Activated CD8-positive, alpha-beta T cell treated with anti-CD3 and anti-CD28 coated beads for 36 hours (primary cell): ENCODE results near the gene PGLYRP1. TPM values are rescaled to one million over a fixed set of nuclear protein-coding genes. Genes with fewer than 3 reads are reported as not detected.

ENCODE experiments used
- ATAC-seq: fragments of 200-7000 bp; cut with Tn5 transposase; one replicate; pipeline ENCODE4 v1.10.0; 2021; ENCODE audit warnings: mild to moderate bottlenecking, moderate library complexity
- CTCF ChIA-PET: fragments of 350-600 bp; sonication (Branson Sonifier 250); formaldehyde crosslinking; loops from one replicate; lab custom pipeline; 2021; ENCODE audit warnings: antibody characterized with exemption; lab: Charles Lee
- POLR2A ChIA-PET: fragments of 350-600 bp; sonication (Branson Sonifier 250); formaldehyde crosslinking; loops from one replicate; lab custom pipeline; 2021; ENCODE audit warnings: antibody characterized with exemption; lab: Charles Lee
- DNase-seq: peaks from one replicate; pipeline ENCODE4 v3.0.0-alpha.2; 2020
- H3K27ac Mint-ChIP-seq: one replicate; pipeline ENCODE4 v1.8.0; 2021; ENCODE audit warnings: mild to moderate bottlenecking, mixed read lengths
- H3K27me3 Mint-ChIP-seq: one replicate; pipeline ENCODE4 v1.8.0; 2021; ENCODE audit warnings: mixed read lengths
- H3K36me3 Mint-ChIP-seq: one replicate; pipeline ENCODE4 v1.8.0; 2021; ENCODE audit warnings: low read depth, mixed read lengths
- H3K4me1 Mint-ChIP-seq: one replicate; pipeline ENCODE4 v1.8.0; 2021; ENCODE audit warnings: low read depth, mixed read lengths
- H3K4me3 Mint-ChIP-seq: one replicate; pipeline ENCODE4 v1.8.0; 2021; ENCODE audit warnings: mild to moderate bottlenecking, moderate library complexity, mixed read lengths
- H3K9me3 Mint-ChIP-seq: one replicate; pipeline ENCODE4 v1.8.0; 2021; ENCODE audit warnings: mixed read lengths
- intact Hi-C: fragments of 100-400 bp; cut with micrococcal nuclease; formaldehyde crosslinking; loops from one replicate; pipeline ENCODE4 v1.10.0; 2022
- total RNA-seq, 2 experiments: library from RNA; stranded (reverse); gene quantifications; one replicate each; pipeline ENCODE4 v1.2.3, GENCODE V29; 2021
- TF ChIP-seq, protein P1 (sequence below): fragments of 200-600 bp; IDR thresholded peaks from one replicate; pipeline ENCODE4 v1.8.0; 2022; ENCODE audit warnings: antibody characterized with exemption, mild to moderate bottlenecking

PGLYRP1 gene
- total RNA-seq, 2 experiments from 2014 or later: not detected

DNA sequence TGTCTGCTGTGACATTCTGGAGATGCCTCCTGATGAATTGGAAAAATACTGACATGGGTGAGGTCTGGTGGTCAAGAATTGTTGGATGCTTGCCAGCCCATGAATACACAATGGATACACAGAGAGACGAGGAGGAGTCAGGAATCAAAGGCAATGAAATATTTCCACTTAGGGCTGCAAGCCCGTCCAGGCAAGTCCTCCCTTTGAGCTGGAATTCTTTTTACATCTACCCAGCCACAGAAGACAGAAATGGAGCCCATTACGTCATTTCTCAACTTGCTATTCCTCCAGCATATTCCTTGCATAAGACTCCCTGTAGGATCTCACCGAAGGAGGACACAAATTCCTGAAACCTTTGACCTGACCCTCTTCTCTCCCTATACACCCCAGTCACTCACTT, 33.7 kb upstream of the PGLYRP1 start:
- POLR2A ChIA-PET: no interaction called here
- no peak for ATAC-seq
- H3K27ac Mint-ChIP-seq: no peak overlapping the region
- H3K4me3 Mint-ChIP-seq: no peak overlapping the region
- H3K4me1 Mint-ChIP-seq: no peaks in the 10 kb centered on the region
- H3K9me3 Mint-ChIP-seq: peaks cover 6% of the 10 kb centered on the region
- no peak for DNase-seq
- intact Hi-C loops: no loop called here
- CTCF ChIA-PET: interaction anchor here (2.6 kb wide), 1 partner anchor 28 kb away, joined by 14 read pairs; no protein-coding TSS in a partner anchor
- no peaks in the 10 kb centered on the region for H3K36me3 Mint-ChIP-seq
- H3K27me3 Mint-ChIP-seq: peaks cover 42% of the 10 kb centered on the region
- TF ChIP-seq, protein P1, sequence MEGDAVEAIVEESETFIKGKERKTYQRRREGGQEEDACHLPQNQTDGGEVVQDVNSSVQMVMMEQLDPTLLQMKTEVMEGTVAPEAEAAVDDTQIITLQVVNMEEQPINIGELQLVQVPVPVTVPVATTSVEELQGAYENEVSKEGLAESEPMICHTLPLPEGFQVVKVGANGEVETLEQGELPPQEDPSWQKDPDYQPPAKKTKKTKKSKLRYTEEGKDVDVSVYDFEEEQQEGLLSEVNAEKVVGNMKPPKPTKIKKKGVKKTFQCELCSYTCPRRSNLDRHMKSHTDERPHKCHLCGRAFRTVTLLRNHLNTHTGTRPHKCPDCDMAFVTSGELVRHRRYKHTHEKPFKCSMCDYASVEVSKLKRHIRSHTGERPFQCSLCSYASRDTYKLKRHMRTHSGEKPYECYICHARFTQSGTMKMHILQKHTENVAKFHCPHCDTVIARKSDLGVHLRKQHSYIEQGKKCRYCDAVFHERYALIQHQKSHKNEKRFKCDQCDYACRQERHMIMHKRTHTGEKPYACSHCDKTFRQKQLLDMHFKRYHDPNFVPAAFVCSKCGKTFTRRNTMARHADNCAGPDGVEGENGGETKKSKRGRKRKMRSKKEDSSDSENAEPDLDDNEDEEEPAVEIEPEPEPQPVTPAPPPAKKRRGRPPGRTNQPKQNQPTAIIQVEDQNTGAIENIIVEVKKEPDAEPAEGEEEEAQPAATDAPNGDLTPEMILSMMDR: no peak

DNA sequence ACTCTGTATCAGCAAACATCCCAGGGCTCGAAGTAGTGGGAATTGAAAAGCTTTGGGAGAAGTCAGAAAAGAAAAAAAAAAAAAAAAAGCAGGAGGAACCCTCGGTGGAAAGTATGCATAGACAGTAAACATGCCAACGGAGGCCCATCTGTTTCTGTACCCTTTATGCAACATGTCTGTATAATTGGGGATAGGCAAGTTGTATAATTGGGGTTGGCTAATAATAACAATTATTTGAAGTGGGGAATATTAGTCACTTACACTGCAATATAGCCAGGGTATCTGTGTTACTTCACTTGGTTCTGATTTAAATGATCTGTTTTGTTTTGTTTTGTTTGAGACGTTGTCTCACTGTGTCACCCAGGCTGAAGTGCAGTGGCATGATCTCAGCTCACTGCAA, 30.0 kb upstream of the PGLYRP1 start:
- intact Hi-C loops: no loop called here
- no peak overlapping the region for H3K4me3 Mint-ChIP-seq
- H3K36me3 Mint-ChIP-seq: no peaks in the 10 kb centered on the region
- H3K27me3 Mint-ChIP-seq: peaks cover 46% of the 10 kb centered on the region
- no peak overlapping the region for H3K27ac Mint-ChIP-seq
- CTCF ChIA-PET: no interaction called here
- POLR2A ChIA-PET: no interaction called here
- no peaks in the 10 kb centered on the region for H3K9me3 Mint-ChIP-seq
- TF ChIP-seq, protein P1: no peak
- DNase-seq (no peak), ATAC-seq (no peak)
- no peaks in the 10 kb centered on the region for H3K4me1 Mint-ChIP-seq

DNA sequence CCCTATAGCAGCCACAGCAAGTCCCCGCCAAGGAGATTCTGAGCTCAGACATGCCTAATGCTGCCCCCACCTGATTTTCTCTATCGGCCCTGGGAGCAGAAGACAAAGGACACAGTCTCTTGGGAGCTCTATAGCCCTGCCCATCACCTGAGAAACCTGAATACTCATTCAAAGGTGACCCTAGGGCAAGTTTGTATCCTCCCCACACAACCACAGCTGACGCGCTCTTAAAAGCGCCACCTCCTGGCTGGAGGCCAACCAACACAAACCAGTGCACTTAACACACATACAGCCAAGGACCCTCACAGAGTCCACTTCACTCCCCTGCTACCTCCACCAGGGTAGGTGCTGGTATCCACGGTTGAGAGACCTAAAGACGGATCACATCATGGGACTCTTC, 26.7 kb upstream of the PGLYRP1 start:
- intact Hi-C loops: no loop called here

DNA sequence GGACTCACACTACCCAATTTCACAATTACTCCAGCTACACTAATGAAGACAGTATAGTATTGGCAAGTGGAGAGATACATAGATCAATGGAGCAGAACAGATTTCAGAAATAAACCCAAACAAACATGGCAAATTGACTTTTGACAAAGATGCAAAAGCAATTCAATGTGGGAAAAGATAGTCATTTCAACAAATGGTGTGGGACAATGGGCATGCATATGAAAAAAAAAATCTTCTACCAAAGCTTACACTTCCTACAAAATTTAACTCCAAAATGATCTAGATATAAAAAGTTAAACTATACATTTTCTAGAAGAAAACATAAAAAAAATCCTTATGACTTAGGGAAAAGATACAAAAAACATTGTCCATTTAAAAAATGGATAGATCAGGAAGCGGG, 20.7 kb upstream of the PGLYRP1 start:
- ChIA-PET POLR2A (interaction anchor here (1.0 kb wide), 1 partner anchor 305 kb away, joined by 3 read pairs; no protein-coding TSS in a partner anchor), CTCF (interaction anchor here (1.0 kb wide), 1 partner anchor 222 kb away, joined by 3 read pairs; no protein-coding TSS in a partner anchor)
- peaks cover 7% of the 10 kb centered on the region for H3K9me3 Mint-ChIP-seq
- intact Hi-C loops: no loop called here
- H3K4me1 Mint-ChIP-seq: peaks cover 4% of the 10 kb centered on the region
- no peak overlapping the region for H3K27ac Mint-ChIP-seq
- peaks cover 60% of the 10 kb centered on the region for H3K27me3 Mint-ChIP-seq
- no peak for ATAC-seq
- H3K36me3 Mint-ChIP-seq: no peaks in the 10 kb centered on the region
- H3K4me3 Mint-ChIP-seq: no peak overlapping the region
- TF ChIP-seq, protein P1: no peak
- DNase-seq: no peak

More for the DNA sequence above, 26.7 kb upstream of the PGLYRP1 start:
- no peak for ATAC-seq
- Mint-ChIP-seq H3K9me3 (peaks cover 7% of the 10 kb centered on the region), H3K27me3 (peaks cover 58% of the 10 kb centered on the region), H3K36me3 (no peaks in the 10 kb centered on the region), H3K4me1 (no peaks in the 10 kb centered on the region), H3K27ac (no peak overlapping the region), H3K4me3 (no peak overlapping the region)
- TF ChIP-seq, protein P1: peak; percentile 40
- ChIA-PET POLR2A (no interaction called here), CTCF (interaction anchor here (0.9 to 4.7 kb wide), 6 partner anchors 15 to 230 kb away, joined by 3 to 29 read pairs (median 4); no protein-coding TSS in a partner anchor)
- peak; percentile 24 for DNase-seq

DNA sequence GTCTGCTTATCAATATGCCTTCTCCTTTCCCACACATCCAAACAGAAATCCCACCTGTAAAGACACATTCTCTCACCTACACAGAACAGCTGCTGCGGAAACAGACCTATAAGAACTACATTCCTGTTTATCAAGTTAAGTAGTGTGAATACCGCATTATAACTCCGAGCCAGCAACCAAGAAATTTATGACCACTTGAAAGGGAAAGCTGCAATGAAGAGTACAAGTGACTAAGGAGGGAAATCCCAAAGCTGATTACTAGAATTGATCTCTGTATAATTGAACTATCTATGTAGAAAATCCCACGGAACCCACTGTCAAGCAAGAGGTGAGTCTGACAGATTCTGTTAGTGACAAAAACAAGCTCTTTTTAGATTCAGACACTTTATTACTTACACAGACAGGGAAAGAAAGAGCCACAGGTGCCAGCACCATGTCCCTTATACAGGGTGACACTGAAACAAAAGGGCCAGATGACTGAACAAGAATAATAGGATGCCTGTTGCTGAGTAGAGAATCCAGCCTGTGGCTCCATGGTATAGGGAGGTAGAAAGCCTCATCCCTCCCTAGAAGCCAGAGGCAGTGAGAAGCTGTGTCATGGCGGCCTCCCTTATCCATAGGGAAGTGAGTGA, 19.5 kb upstream of the PGLYRP1 start:
- no peak for DNase-seq
- ATAC-seq: no peak
- Mint-ChIP-seq H3K36me3 (no peaks in the 10 kb centered on the region), H3K4me1 (peaks cover 4% of the 10 kb centered on the region), H3K9me3 (peaks cover 7% of the 10 kb centered on the region), H3K27ac (no peak overlapping the region), H3K27me3 (peaks cover 50% of the 10 kb centered on the region), H3K4me3 (no peak overlapping the region)
- intact Hi-C loops: no loop called here
- TF ChIP-seq, protein P1: no peak
- CTCF ChIA-PET: interaction anchor here (1.1 to 3.9 kb wide), 3 partner anchors 14 to 224 kb away, joined by 3 to 22 read pairs (median 4); no protein-coding TSS in a partner anchor
- POLR2A ChIA-PET: interaction anchor here (1.0 kb wide), 2 partner anchors 305 to 306 kb away, joined by 3 to 4 read pairs; partner anchors contain the start of gene PPP5C
